D721Med (cell line): ENCODE measurements around the gene PCDHGB1.
"Not testable (repeated sequence)": the region's sequence is repeated elsewhere in the genome, so short reads cannot be mapped to it uniquely, and the experiment has no call there.

Experiments
- DNase-seq: peaks from one replicate; pipeline ENCODE4 v3.0.0; 2011; ENCODE audit warnings: low spot score; ENCODE audit not compliant: insufficient read length
- FAIRE-seq: peaks from 2 replicates; lab custom pipeline; 2011; peaks lifted over from hg19 to GRCh38; lab: Jason Lieb, UNC
- TF ChIP-seq, protein P1 (sequence below): IDR thresholded peaks from 2 replicates; pipeline ENCODE4 v1.5.1; 2012; ENCODE audit warnings: mild to moderate bottlenecking, control low read depth; ENCODE audit not compliant: insufficient read depth; ENCODE audit errors: missing control alignments

PCDHGB1 gene

DNA sequence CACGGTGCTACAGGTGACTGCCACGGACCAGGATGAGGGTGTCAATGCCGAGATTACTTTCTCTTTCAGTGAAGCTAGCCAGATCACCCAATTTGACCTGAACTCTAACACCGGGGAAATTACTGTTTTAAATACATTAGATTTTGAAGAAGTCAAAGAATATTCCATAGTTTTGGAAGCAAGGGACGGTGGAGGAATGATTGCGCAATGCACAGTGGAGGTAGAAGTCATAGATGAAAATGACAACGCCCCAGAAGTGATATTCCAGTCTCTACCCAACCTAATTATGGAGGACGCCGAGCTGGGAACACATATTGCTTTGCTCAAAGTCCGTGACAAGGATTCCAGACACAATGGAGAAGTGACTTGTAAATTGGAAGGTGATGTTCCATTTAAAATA lies 38.8 kb downstream of the PCDHGB1 start:
- no peak for DNase-seq
- FAIRE-seq, result no peak
- TF ChIP-seq, protein P1, sequence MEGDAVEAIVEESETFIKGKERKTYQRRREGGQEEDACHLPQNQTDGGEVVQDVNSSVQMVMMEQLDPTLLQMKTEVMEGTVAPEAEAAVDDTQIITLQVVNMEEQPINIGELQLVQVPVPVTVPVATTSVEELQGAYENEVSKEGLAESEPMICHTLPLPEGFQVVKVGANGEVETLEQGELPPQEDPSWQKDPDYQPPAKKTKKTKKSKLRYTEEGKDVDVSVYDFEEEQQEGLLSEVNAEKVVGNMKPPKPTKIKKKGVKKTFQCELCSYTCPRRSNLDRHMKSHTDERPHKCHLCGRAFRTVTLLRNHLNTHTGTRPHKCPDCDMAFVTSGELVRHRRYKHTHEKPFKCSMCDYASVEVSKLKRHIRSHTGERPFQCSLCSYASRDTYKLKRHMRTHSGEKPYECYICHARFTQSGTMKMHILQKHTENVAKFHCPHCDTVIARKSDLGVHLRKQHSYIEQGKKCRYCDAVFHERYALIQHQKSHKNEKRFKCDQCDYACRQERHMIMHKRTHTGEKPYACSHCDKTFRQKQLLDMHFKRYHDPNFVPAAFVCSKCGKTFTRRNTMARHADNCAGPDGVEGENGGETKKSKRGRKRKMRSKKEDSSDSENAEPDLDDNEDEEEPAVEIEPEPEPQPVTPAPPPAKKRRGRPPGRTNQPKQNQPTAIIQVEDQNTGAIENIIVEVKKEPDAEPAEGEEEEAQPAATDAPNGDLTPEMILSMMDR, result no peak

DNA sequence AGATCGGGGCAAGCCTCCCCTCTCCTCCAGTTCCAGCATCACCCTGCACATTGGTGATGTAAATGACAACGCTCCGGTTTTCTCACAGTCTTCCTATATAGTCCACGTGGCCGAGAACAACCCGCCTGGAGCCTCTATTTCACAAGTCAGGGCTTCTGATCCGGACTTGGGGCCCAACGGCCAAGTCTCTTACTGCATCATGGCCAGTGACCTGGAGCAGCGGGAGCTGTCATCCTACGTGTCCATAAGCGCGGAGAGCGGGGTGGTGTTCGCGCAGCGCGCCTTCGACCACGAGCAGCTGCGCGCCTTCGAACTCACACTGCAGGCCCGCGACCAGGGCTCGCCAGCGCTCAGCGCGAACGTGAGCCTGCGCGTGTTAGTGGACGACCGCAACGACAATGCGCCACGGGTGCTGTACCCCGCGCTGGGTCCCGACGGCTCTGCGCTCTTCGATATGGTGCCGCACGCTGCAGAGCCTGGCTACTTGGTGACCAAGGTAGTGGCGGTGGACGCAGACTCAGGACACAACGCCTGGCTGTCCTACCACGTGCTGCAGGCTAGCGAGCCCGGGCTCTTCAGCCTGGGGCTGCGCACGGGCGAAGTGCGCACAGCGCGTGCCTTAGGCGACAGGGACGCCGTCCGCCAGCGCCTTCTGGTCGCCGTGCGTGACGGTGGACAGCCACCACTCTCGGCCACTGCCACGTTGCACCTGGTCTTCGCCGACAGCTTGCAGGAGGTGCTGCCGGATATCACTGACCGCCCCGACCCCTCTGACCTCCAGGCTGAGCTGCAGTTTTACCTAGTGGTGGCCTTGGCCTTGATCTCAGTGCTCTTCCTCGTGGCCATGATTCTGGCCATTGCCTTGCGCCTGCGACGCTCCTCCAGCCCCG lies 39.5 kb downstream of the PCDHGB1 start:
- no peak for FAIRE-seq
- no peak for DNase-seq
- TF ChIP-seq, protein P1, result no peak

DNA sequence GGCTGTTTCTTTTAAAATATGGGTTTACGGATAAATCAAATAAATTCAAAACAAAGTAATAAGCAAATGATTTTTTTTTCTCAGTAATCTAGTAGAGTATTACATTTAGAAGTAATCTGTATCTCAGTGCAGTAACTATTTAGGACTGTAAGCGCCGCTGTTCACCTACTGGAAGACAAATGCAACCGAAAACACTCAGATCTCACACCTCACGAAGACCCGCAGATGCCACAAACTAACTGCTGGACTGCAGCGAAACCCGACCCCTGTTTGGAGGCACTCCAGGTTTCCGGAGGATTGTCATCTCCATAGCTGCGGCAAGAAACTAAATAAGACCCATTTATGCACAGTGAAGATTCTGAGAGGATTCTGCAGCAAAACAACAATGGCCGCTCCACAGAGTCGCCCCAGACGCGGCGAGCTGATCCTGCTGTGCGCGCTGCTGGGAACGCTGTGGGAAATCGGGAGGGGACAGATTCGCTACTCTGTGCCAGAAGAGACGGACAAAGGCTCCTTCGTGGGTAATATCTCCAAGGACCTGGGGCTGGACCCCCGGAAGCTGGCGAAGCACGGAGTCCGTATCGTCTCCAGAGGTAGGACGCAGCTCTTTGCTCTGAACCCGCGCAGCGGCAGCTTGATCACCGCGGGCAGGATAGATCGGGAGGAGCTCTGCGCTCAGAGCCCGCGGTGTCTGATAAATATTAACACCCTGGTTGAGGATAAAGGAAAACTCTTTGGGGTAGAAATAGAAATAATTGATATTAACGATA lies 42.7 kb downstream of the PCDHGB1 start, which contains the start of gene PCDHGA8:
Gene PCDHGA8, plus strand, starts transcription at position 205 of the 770 bp plus-strand sequence. Its CDS starts 181 bp downstream, at position 386.
- TF ChIP-seq, protein P1, result no peak
- DNase-seq (no peak), FAIRE-seq (no peak)

DNA sequence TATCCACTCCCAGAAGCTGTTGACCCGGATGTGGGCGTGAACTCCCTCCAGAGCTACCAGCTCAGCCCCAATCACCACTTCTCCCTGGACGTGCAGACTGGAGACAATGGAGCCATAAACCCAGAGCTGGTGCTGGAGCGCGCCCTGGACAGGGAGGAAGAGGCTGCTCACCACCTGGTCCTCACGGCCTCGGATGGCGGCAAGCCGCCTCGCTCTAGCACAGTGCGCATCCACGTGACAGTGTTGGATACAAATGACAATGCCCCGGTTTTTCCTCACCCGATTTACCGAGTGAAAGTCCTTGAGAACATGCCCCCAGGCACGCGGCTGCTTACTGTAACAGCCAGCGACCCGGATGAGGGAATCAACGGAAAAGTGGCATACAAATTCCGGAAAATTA lies 43.4 kb downstream of the PCDHGB1 start:
- TF ChIP-seq, protein P1, result no peak
- no peak for DNase-seq
- FAIRE-seq, result no peak

DNA sequence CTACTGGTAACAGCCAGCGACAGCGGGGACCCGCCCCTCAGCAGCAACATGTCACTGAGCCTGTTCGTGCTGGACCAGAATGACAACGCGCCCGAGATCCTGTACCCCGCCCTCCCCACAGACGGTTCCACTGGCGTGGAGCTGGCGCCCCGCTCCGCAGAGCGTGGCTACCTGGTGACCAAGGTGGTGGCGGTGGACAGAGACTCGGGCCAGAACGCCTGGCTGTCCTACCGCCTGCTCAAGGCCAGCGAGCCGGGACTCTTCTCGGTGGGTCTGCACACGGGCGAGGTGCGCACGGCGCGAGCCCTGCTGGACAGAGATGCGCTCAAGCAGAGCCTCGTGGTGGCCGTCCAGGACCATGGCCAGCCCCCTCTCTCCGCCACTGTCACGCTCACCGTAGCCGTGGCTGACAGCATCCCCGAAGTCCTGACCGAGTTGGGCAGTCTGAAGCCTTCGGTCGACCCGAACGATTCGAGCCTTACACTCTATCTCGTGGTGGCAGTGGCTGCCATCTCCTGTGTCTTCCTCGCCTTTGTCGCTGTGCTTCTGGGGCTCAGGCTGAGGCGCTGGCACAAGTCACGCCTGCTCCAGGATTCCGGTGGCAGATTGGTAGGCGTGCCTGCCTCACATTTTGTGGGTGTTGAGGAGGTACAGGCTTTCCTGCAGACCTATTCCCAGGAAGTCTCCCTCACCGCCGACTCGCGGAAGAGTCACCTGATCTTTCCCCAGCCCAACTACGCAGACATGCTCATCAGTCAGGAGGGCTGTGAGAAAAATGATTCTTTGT lies 44.7 kb downstream of the PCDHGB1 start:
- not testable (repeated sequence) for FAIRE-seq, DNase-seq

DNA sequence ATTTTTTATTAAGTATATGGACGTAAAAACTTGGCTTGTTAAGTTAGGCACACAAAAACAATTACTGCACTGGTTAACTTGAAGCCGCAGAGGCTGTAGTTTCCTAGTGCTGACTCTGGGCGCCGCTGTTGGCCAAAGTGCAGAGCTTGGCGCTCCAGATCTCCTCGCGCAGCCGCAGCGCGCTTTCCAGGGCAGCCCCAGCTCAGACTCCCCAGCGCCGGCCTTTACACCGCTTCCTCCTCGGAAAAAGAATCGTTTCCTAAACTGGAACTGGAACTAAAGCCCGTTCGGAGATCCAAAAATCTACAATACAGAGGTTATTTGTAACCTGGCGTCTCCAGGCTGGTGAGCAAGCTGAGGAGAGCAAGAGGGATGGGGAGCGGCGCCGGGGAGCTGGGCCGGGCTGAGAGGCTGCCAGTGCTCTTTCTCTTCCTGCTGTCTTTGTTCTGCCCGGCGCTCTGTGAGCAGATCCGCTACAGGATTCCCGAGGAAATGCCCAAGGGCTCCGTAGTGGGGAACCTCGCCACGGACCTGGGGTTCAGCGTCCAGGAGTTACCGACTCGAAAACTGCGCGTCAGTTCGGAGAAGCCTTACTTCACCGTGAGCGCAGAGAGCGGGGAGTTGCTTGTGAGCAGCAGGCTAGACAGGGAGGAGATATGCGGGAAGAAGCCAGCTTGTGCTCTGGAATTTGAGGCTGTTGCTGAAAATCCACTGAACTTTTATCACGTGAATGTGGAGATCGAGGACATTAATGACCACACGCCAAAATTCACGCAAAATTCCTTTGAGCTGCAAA lies 48.1 kb downstream of the PCDHGB1 start, which contains the start of gene PCDHGB5:
Gene PCDHGB5, plus strand, starts transcription at position 192 of the 796 bp plus-strand sequence. Its CDS starts 181 bp downstream, at position 373.
- FAIRE-seq, DNase-seq: not testable (repeated sequence)

DNA sequence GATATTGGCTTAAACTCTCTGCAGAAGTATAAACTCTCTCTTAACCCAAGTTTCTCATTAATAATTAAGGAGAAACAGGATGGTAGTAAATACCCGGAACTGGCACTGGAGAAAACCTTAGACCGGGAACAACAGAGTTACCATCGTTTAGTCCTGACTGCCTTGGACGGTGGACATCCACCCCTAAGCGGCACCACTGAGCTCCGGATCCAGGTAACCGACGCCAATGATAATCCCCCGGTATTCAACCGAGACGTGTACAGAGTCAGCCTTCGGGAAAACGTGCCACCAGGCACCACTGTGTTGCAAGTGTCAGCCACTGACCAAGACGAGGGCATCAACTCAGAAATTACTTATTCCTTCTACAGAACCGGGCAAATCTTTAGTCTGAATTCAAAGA lies 48.7 kb downstream of the PCDHGB1 start:
- TF ChIP-seq, protein P1, result no peak
- DNase-seq (no peak), FAIRE-seq (no peak)
